GM18508 (cell line): ENCODE results near the gene WDR4.
"Not testable (repeated sequence)": the region's sequence is repeated elsewhere in the genome, so short reads cannot be mapped to it uniquely, and the experiment has no call there.

Experiments used
- ATAC-seq: cut with Tn5 transposase; IDR thresholded peaks from one replicate; pipeline ENCODE4 v1.9.1; 2021; ENCODE audit warnings: moderate number of reproducible peaks; ENCODE audit not compliant: insufficient read depth, unreplicated experiment

Gene WDR4

DNA sequence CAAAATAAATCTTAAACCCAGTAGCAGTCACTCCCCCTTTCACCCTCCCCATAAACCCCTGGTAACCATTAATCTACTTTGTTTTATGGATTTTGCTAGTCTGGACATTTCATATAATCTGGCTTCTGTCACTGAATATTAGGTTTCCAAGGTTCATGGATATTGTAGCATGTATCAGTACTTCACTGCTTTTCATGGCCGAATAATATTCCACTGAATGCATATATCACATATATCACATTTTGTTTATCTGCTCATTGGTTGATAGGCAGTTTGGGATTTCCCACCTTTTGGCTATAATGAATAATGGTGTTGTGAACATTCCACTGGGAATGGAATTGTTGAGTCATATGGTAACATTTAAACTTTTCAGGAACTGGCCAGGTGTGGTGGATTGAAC is 4.6 kb upstream of the WDR4 start:
- ATAC-seq, result no peak

DNA sequence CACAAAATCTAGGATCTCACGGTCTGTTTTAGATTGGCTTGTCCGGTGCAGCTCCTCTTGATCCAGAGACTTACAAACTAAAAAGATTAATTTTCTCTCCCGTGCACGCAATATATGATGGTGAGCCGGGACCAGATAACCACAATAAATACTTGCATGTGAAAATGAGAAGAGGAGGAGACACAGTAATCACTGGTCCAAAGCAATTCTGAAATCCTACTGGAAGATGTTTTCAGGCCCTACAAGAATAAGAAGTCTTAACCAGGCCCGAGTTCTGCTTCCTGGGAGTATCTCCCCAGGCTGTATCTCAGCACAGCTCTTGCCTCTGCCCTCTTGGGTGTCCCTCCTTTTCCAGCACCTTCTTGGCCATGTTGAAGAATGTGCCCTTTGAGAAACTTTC is 1.0 kb upstream of the WDR4 start:
- no peak for ATAC-seq

DNA sequence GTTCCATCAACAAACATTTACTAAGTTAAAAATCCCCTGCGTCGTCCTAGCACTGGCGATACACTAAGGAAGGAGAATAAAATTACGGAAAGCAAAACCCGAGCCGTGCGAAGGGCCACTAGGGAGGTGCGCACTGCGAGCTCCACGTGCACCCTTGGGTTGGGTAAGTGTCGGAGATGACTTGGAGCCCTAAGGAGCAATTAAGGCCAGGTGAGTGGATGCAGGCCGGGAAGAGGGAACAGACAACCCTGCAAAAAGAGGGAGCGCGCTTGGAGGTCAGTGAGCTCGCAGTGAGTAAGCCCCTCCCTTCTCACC is 704 bp downstream of the WDR4 start:
- ATAC-seq, result peak; percentile 18

DNA sequence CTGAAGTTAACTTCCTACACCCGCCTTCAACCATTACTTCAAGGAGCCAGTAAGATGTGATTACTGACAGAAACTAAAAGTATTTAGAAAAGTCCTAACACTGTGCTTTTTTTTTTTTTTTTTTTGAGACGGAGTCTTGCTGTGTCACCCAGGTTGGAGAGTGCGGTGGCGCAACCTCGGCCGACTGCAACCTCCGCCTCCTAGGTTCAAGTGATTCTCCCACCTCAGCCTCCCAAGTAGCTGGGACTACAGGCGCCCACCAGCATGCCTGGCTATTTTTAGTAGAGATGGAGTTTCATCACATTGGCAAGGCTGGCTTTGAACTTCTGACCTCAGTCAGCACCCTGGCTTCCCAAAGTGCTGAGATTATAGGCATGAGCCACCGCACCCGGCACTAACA is 3.5 kb downstream of the WDR4 start:
- ATAC-seq, result not testable (repeated sequence)

DNA sequence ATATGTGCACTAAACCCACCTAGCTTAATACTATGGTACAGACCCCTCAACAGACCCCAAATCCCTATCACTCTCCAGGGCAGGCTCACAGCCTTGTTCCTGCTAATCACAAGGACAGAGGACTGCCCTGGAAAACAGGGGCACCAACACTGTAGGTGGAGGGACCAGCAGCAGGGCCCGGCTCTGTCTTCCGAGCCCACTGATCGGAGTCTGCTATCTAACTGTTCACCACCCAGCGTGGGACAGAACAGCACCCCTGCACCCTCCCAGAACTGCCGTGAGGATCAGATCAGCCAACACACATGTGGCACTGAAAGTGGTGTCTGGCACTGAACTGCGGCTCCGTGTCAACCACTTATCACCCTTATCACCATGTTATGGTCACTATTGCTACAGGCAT is 6.2 kb downstream of the WDR4 start:
- ATAC-seq, result no peak

DNA sequence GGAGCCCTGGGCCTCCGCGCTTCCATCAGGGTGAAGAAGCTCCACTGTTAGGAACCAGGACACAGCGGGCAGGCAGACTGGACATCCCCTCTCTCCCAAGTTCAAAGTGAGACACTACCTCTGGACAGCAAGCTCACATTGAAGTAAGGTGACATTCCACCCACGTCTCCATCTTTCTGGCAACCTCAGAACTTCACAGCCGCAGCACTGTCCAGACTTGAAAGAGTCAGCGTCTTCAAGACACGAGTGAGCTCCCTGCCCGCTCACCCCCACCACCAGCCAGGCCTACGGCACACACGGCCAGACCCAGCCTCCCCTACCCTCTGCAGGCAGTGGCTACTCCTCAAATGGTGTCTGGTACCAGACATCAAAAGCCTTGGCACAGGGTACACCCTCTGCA is 11.1 kb downstream of the WDR4 start:
- no peak for ATAC-seq

DNA sequence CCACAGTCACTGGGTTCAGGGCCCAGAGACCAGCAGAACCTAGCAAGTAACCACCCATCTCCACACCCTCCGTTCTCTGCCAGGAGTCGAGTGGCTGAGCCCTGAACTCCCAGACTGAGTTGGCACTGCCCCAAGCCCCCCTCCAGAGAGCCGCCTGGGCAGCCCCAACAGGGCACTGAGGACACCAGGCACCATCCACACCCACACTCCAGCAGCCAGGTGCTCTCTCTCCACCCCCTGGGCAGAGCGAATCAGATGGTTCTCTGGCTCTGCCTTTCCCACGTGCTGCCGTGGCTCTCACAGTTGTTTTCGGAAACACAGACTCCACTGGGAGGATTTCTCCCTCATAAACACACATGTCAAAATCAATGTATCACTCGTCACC is 13.6 kb downstream of the WDR4 start:
- ATAC-seq, result no peak

DNA sequence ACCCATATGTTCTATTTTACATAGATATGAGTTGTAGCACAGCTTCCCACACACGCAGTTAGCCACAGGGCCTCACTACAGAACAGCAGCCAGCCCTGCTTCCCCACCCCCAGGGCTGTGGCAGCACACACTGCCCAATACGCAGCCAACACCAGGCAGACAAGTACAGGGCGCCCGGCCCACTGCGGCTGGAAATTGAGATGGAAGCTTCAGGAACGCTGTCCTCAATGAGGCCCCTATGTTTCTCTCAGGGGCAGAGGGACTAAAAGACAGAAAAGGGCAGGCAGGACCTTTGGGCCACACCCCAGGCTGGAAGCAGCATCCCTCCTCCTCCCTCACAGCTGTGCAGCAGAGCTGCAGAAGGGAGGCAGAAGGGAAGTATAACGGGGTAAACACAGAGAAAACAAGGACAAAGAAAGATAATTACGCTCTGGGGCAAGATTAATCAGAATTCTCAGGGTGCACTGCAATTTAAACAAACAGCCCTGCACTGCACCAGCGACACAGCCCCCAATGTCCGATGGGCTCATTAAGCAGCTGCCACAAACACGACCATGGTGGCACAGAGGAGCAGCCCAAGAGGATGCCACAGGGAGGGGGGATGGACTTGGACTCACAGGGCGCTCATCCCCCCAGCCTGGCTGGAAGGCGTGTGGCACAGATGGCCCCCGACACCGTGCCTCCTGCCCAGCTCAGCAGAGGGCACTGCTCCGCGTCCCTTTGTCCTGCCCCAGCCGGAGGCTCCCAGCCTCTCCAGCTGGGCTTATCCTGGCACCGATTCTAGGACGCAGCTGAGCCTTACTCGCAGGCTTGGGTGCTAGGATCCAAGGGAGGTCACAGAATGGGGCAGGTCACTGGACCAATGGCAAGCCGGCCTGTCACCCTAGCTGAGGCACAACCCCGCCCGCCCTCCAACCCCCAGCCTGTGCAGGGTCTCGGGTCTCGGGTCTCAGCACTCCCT is 14.2 kb downstream of the WDR4 start:
- ATAC-seq, result no peak

DNA sequence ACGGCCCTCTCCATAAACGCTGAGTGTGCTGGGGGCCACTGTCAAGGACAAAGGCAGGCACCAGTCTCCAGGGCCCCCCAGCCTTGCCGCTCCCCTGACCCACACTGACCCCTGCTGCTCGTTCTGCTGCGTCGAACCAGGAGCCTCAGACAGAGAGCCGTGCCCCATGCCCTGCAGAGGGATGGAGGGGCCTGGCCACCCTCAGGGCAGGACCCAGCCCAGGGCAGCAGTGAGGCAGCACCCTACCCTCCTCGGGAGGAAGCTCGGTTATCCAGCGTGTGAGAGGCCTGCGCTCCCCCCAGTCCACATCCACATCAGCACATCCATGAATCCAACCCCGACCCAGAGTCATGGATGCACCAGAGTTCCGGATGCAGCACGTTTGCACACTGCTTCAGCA is 15.1 kb downstream of the WDR4 start:
- no peak for ATAC-seq

DNA sequence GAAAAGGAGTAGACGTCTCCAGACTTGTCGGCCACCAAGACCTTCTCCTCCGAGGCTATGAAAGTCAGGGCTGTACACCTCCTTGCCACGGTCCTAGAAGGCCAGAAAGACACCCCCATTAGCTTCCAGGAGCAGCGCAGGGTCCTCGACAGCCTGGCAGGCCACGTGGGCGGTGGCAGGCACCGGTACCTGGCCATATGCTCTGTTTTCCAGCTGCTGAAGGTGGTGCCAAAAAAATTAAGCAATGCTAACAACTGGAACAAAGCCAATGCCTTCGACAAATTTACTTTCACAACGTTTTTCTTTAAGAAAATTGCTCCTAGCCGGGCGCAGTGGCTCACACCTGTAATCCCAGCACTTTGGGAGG is 15.9 kb downstream of the WDR4 start:
- ATAC-seq, result no peak

DNA sequence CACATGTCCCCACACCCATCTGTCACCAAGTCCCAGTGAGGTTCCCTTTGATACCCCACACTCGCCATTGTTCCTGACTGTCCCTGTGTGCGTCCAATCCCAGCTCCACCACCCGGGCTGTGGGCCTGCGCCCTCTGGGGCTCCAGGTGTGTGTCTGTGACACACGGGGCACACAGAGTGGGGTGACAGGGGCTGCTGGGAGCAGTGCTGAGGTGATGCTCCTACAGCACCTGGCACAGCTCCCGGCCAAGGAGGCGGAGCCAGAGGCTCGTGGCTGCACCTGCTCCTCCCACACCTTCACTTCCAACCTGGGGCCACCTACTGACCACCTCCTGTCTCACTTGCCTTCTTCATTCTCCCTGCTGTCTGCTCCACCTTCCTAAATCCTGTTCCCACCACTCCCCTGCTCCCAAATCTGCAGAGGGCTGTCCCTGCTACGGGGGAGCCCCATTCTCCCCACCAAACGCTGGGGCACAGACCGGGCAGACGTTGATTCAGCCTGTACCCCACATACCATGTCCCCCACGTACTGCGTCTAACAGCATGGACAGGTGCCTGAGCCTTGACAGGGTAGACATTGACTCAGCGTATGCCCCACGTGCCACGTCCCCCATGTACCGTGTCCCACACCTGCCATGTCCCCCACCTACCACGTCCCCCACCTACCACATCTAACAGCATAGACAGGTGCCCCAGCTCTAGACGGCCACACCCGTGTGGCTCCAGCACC is 16.4 kb downstream of the WDR4 start:
- ATAC-seq, result no peak

DNA sequence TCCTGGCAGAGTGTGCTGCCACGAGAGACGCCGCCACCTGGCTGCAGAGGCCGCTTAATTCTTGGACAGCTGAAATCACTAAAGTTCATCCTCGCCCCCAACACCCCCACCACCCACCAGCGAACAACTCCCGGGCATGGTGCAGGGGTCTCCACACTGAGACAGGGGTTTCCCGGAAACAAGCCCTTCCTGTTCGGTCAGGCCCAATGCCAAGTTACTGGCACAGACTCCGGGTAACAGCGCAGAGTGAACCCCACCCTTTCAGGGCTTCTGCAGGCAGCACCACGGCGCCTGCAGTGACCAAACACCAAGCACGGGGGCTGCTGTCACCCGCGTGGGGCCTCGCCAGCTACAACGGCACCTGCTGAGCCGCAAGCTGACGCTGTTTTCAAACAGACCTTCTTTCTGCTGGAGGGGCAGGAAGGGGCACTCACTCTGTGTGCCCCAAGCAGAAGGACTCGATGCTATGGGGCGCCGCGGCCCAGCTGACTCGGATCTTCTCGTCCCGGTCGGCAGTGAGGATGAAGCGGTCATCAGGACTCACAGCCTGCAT is 17.4 kb downstream of the WDR4 start:
- ATAC-seq, result no peak

DNA sequence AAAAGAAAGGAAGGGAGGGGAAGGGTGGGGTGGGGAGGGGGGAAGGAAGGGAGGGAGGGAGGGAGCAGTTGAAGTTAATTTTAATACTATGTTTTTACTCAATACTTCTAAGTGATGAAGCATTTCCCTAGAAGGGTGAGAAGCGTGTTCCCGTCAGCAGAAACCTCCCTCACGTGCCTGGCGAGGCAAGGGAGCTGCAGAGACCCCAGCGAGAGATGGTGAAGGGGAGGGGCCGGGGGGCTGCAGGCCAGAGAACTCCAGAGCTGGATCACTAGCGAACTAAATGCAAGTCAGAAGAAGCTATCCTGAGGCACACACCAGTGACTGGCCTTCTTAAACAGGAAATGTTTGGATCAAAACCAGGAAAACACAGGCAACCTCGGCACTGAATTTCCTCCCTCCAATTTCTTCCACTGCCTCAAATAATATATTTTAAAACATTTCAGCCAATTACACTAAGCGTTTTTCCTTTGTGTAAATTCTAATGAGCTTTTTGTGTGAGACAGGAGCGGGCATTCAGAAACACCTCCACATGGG is 18.0 kb downstream of the WDR4 start:
- ATAC-seq, result no peak

DNA sequence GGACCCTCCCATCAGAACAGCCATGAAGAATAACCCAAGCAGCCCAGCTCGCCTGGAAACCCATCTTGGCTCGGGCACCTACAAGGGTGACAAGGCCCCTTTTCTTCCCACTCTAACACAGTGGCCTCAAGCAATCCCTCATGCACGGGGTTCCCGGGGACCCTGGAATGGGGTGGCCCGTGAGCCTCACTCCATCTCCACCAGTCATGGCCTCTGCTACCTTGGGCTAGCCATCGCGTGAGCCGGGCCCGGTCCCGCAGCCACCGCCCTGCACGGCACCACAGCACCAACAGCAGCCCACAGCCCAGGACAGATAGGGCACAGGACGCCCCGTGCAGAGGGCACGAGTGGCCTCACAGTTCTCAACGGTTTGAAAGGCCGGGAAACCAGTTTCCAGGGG is 19.0 kb downstream of the WDR4 start:
- ATAC-seq, result no peak

DNA sequence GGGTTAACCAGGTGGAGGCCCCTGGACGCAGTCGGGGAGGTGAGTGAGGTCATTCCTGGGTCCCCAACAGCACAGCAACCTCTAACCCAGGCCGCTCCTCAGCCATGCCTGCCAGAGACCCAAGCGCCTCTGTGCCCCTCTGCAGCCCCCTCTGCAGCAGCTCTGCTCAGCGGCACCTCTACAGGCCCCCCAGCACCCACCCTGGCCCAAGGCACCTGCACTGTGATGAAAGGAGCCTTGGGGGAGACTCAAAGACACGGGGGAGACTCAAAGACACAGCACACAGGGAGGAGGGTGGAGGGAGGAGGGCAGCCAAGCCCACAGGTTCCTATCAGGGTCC is 19.5 kb downstream of the WDR4 start:
- no peak for ATAC-seq

DNA sequence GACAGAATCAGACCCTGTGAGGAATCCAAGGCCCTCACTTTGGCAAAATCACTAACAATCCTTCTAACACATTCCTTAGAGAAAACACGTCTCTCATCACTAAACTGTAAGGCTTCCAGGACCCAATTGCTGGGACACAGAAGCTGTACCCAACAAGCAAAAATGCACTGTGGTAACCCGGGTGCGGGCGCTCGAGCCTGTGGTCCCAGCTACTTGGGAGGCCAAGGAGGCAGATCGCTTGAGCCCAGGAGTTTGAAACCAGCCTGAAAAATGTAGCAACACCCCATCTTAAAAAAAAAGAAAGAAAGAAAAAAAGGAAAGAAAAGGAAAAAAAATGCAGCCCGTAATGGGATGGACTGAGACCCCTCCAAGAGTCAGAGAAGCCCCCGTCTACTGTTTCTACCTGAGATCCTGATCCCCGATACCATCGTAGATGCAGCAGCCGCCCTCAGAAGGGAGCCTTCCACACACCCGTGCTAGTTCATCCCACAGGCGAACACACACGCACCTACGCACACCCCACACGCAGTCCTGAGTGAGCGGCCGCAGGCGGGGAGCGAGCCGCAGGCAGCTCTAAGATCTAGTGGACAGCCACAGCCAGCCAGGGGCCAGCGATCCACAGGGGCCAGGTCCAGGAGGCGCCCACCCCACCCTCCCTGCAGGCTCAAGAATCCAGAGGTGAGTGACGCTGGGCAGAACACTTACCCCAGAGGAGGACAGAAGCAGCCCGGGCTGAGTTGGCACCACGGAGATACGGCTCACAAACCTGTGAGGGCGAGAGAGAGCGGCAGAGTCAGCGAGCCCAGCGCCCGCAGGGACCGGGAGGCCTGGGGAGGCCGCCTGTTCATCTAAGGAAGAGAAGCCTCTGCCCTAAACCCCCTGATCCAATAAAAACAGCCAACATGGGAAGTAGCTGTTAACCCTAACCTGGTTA is 20.1 kb downstream of the WDR4 start:
- no peak for ATAC-seq

DNA sequence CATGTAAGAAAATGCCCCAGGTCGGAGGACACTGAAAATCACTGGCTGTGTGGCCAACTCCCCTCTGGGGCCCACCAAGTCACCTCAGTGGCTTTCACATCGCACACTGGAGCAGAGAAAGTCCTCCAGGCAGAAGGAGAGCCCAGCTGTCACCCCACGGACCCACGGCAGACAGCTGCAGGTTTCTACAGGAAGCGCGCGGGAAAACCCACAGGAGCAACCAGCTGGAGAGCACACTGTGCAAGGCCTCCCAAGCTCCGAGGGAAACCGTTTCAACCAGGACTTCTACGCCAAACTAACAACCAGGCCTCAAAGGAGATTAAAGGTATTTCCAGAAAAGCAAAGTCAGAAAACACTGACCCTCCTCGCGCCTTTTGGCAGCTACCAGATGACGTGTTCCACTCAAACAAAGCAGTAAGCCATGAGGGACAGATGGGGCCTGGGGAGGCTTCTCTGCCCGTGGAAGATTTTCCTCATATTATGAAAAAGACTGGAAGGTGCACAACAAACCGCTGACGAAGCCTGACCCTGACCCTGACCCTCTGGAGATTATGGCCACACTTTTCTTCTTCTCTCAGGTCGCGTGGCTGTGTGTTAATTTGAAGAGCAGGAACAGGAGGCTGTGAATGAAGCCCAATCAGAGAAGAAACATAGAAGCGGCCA is 21.0 kb downstream of the WDR4 start:
- no peak for ATAC-seq

DNA sequence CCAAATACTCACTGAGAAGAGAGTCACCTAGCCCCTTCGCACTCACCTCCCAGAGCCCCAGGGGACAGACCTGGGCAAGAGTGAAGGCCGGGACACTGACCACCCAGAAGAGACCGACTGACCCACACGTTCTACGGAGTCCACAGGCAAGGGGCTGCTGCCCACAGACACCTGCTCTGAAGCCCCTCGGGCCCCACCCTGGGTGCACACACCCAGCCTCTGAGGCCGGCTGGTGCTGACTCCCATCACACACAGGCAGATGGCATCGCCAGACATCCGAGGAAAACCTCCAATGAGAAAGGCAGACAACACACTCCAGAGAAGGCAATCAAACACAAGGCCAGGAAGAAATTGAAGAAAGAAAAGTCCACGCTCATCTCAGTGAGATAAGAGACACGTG is 22.1 kb downstream of the WDR4 start:
- no peak for ATAC-seq

DNA sequence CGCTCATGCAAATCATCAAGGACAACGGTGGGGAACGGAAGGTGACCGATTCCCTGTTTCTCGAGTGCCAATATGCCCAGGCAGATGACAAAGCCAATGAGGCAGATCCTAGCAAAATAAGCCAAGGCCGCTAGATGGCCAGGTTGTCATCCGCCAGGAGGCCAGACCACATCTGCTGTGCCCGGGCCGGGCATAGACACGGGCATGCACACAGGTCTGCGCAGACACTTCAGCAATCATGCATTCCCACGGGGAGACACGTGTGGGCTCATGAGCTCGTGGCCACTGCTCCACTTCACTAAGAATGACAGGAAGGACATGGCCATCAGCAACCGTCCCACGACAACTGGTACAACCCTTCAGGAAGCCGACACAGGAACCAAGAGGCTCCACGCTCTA is 23.4 kb downstream of the WDR4 start:
- ATAC-seq, result no peak
